ENCODE results near the gene ABCC5. TPM values are rescaled to one million over a fixed set of nuclear protein-coding genes. Genes with fewer than 3 reads are reported as not detected.

ABCC5 gene
- total and polyA plus RNA-seq, 2 of the 8 experiments (the other 6 are each of a cell fraction or from before 2014, with no cell fraction given), result 25.3 to 40.8 TPM

DNA sequence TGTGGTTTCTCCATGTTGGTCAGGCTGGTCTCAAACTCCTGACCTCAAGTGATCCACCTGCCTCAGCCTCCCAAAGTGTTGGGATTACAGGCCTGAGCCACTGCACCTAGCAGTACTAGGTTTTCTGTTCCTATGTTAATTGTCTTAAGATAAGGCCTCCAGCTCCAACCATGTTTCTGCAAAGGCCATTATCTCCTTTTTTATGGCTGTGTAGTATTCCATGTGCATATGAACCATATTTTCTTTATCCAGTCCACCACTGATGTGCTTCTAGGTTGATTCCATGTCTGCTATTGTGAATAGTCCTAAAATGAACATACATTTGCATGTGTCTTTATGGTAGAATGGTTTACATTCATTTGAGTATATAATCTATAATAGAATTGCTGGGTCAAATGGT lies 45.0 kb upstream of the ABCC5 start (continued):
- TF ChIP-seq, protein P1, sequence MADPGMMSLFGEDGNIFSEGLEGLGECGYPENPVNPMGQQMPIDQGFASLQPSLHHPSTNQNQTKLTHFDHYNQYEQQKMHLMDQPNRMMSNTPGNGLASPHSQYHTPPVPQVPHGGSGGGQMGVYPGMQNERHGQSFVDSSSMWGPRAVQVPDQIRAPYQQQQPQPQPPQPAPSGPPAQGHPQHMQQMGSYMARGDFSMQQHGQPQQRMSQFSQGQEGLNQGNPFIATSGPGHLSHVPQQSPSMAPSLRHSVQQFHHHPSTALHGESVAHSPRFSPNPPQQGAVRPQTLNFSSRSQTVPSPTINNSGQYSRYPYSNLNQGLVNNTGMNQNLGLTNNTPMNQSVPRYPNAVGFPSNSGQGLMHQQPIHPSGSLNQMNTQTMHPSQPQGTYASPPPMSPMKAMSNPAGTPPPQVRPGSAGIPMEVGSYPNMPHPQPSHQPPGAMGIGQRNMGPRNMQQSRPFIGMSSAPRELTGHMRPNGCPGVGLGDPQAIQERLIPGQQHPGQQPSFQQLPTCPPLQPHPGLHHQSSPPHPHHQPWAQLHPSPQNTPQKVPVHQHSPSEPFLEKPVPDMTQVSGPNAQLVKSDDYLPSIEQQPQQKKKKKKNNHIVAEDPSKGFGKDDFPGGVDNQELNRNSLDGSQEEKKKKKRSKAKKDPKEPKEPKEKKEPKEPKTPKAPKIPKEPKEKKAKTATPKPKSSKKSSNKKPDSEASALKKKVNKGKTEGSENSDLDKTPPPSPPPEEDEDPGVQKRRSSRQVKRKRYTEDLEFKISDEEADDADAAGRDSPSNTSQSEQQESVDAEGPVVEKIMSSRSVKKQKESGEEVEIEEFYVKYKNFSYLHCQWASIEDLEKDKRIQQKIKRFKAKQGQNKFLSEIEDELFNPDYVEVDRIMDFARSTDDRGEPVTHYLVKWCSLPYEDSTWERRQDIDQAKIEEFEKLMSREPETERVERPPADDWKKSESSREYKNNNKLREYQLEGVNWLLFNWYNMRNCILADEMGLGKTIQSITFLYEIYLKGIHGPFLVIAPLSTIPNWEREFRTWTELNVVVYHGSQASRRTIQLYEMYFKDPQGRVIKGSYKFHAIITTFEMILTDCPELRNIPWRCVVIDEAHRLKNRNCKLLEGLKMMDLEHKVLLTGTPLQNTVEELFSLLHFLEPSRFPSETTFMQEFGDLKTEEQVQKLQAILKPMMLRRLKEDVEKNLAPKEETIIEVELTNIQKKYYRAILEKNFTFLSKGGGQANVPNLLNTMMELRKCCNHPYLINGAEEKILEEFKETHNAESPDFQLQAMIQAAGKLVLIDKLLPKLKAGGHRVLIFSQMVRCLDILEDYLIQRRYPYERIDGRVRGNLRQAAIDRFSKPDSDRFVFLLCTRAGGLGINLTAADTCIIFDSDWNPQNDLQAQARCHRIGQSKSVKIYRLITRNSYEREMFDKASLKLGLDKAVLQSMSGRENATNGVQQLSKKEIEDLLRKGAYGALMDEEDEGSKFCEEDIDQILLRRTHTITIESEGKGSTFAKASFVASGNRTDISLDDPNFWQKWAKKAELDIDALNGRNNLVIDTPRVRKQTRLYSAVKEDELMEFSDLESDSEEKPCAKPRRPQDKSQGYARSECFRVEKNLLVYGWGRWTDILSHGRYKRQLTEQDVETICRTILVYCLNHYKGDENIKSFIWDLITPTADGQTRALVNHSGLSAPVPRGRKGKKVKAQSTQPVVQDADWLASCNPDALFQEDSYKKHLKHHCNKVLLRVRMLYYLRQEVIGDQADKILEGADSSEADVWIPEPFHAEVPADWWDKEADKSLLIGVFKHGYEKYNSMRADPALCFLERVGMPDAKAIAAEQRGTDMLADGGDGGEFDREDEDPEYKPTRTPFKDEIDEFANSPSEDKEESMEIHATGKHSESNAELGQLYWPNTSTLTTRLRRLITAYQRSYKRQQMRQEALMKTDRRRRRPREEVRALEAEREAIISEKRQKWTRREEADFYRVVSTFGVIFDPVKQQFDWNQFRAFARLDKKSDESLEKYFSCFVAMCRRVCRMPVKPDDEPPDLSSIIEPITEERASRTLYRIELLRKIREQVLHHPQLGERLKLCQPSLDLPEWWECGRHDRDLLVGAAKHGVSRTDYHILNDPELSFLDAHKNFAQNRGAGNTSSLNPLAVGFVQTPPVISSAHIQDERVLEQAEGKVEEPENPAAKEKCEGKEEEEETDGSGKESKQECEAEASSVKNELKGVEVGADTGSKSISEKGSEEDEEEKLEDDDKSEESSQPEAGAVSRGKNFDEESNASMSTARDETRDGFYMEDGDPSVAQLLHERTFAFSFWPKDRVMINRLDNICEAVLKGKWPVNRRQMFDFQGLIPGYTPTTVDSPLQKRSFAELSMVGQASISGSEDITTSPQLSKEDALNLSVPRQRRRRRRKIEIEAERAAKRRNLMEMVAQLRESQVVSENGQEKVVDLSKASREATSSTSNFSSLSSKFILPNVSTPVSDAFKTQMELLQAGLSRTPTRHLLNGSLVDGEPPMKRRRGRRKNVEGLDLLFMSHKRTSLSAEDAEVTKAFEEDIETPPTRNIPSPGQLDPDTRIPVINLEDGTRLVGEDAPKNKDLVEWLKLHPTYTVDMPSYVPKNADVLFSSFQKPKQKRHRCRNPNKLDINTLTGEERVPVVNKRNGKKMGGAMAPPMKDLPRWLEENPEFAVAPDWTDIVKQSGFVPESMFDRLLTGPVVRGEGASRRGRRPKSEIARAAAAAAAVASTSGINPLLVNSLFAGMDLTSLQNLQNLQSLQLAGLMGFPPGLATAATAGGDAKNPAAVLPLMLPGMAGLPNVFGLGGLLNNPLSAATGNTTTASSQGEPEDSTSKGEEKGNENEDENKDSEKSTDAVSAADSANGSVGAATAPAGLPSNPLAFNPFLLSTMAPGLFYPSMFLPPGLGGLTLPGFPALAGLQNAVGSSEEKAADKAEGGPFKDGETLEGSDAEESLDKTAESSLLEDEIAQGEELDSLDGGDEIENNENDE (IDR thresholded peaks at IDR 0.05; ENCODE audit: insufficient replicate concordance, low read length), result no peak
- TF ChIP-seq EZH2 (IDR thresholded peaks at IDR 0.05; ENCODE audit: low read depth, low read length, severe bottlenecking), result no peak
- TF ChIP-seq ASH2L (IDR thresholded peaks at IDR 0.05; ENCODE audit: low read length), result no peak
- TF ChIP-seq FOSL1 (IDR thresholded peaks at IDR 0.05; ENCODE audit: insufficient read depth, low read depth, low read length), result no peak
- TF ChIP-seq ATF2 (IDR thresholded peaks at IDR 0.05; ENCODE audit: low read length), result no peak
- no peak for TF ChIP-seq CHD2 (IDR thresholded peaks at IDR 0.05; ENCODE audit: low read length)

Data from H1 (cell line).